Effector memory CD4-positive, alpha-beta T cell (primary cell): ENCODE data around the gene FGD3.

Experiments
- DNase-seq, 3 donors: peaks; one replicate each; pipeline ENCODE4 v3.0.0-alpha.2; 2020
- H3K27ac ChIP-seq: 2 replicates; pipeline ENCODE4 v1.7.0; 2013; ENCODE audit warnings: mild to moderate bottlenecking, low read length, moderate library complexity; ENCODE audit not compliant: insufficient read depth, poor library complexity, severe bottlenecking
- H3K27me3 ChIP-seq: replicated peaks from 2 replicates; pipeline ENCODE4 v1.7.0; 2013; ENCODE audit warnings: mild to moderate bottlenecking, low read length; ENCODE audit not compliant: insufficient read depth, control insufficient read depth, poor library complexity, severe bottlenecking
- H3K36me3 ChIP-seq: 2 replicates; pipeline ENCODE4 v1.7.0; 2013; ENCODE audit warnings: mild to moderate bottlenecking, low read length, moderate library complexity; ENCODE audit not compliant: control insufficient read depth, insufficient read depth
- H3K4me1 ChIP-seq: 2 replicates; pipeline ENCODE4 v1.7.0; 2013; ENCODE audit warnings: low read length, mild to moderate bottlenecking; ENCODE audit not compliant: control insufficient read depth, insufficient read depth, poor library complexity, severe bottlenecking
- H3K4me3 ChIP-seq: 2 replicates; pipeline ENCODE4 v1.7.0; 2013; ENCODE audit warnings: low read length, low read depth, mild to moderate bottlenecking; ENCODE audit not compliant: insufficient read depth, poor library complexity, severe bottlenecking
- H3K9me3 ChIP-seq: 2 replicates; pipeline ENCODE4 v1.7.0; 2013; ENCODE audit warnings: mild to moderate bottlenecking, low read length, moderate library complexity; ENCODE audit not compliant: control insufficient read depth

The FGD3 gene

DNA sequence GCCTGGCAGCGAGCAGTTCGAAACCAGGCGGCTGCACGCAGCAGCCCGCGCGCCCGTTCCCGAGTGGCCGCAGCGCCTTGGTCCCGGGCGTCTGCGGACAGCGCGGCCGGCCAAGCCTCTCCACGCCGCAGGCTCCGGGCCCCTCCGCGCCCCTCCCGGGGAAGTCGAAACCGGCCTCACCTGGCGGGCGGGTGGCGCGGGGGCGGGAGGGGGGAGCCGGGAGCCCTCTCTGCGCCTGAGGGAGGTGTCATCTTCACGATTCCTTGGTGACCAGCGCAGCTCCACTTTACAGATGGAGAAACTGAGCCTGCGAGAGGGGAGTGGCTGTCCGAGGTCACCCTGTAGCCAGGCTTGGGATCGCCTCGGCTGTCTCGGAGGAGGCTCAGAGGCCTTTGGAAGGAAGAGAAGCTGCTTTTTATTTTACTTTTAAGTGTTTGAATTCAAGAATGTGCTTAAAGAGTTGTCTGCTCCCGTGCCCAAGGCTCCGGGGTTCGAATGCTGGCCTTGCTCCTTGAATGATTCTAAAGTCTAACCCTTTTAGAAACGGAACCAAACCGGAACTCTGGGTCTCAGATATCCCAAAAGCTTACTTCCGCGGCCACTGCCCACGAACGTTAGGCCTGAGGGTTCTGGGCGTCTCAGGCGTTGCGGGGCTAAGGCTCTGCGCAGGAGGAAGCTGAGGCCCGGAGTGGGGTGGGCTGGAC lies 111.8 kb downstream of the FGD3 start:
- H3K4me1 ChIP-seq, result peaks cover 60% of the 10 kb centered on the region
- H3K27me3 ChIP-seq, result no peaks in the 10 kb centered on the region
- H3K9me3 ChIP-seq, result no peaks in the 10 kb centered on the region
- H3K36me3 ChIP-seq, result no peaks in the 10 kb centered on the region
- peak overlapping the region; percentile 89 for H3K27ac ChIP-seq
- H3K4me3 ChIP-seq, result peak overlapping the region; percentile 66
- peak in 1 of 3 donors; percentile 15 for DNase-seq

DNA sequence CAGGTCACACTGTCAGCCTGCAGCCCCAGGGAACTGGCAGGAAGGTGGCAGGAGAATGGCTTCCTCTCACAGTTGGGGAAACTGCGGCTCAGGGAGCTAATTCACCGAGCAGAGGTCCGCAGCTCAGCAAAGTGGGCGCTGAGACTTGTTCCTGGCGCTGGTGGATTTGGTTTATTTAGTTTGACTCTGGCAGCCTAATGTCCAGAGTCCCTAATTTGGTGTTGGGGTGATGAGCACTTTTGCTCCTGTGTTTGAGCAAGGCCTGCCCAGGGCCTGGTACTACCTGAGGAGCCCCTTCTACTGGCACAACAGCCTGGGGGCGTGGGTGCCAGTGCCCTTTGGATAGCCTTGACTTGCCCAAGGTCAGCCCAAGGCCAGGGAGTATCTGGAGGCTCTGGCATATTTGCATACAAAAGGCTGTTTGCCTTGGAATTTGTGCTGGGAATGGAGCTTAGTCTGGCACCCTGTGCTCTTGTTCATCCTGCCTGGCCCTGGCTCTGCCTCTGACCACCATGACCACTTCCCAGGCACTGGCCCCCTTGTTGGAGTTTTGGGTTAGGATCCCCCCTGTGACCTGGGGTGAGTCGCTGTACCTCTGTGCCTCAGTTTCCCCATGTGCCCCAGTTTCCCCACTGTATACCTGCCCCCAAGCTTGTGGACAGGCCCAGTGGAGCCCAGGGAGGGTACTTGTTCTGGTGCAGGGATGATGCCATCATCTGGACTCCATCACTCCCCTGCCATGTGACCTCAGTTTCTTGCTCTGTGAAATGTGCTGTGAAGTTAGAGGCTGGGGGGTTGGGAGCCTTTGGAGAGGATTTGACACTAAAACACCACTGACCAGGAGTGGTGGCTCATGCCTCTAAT lies 112.6 kb downstream of the FGD3 start:
- Histone ChIP-seq H3K27ac (peak overlapping the region; percentile 89), H3K27me3 (no peaks in the 10 kb centered on the region), H3K4me1 (peaks cover 65% of the 10 kb centered on the region), H3K36me3 (peaks cover 4% of the 10 kb centered on the region), H3K9me3 (no peaks in the 10 kb centered on the region), H3K4me3 (peak overlapping the region; percentile 66)
- no peak for DNase-seq

DNA sequence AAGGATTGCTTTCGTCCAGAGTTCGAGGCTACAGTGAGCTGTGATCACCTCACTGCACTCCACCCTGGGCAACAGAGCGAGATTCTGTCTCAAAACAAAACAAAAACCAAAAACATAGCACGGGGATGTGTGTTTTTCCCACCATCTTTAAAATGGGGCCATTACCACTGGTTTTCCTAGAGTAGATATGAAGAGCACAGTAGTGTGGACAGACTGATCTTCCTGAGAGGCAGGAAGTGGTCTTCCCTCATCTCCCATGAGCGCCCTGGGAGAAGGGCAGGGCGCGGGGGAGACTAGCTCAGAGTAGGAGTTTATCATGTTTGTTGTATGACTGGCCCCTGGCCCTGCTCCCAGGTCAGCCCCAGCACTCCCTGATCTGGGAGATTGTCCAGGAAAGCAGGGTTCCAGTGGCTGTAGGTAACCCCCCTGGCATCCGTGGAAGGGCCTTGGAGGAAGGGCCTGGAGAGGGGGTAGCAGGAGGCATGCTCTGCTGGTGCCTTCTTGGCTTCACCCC lies 113.5 kb downstream of the FGD3 start:
- Histone ChIP-seq H3K4me3 (peak overlapping the region; percentile 66), H3K4me1 (peaks cover 74% of the 10 kb centered on the region), H3K27ac (peak overlapping the region; percentile 89), H3K27me3 (no peaks in the 10 kb centered on the region), H3K36me3 (peaks cover 12% of the 10 kb centered on the region), H3K9me3 (no peaks in the 10 kb centered on the region)
- DNase-seq, result no peak

DNA sequence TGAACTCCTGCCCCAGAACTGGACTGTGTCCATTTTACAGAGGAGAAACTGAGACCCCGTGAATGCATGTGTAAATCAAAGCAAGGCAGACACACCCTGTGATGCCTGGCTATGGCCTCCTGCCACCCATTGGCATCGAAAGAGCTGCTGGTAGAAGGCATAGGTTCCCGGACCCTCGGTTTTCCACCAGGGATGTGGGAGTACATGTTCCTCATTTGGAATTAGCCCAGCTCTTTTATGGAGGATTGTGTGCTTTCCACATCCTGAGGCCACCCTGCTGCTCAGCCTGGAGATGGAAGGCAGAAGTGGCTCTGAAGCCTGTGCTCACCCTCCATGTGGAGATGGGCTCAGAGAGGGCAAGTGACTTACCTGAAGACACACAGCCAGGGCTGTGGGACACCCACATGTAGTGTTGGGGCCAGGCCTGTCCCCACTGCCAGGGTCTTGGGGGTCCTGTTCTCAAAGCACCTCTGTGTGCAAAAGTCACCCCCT lies 114.0 kb downstream of the FGD3 start:
- H3K9me3 ChIP-seq, result no peaks in the 10 kb centered on the region
- peak overlapping the region; percentile 89 for H3K27ac ChIP-seq
- H3K36me3 ChIP-seq, result peaks cover 14% of the 10 kb centered on the region
- H3K27me3 ChIP-seq, result no peaks in the 10 kb centered on the region
- H3K4me1 ChIP-seq, result peaks cover 75% of the 10 kb centered on the region
- no peak for DNase-seq
- H3K4me3 ChIP-seq, result peak overlapping the region; percentile 66

DNA sequence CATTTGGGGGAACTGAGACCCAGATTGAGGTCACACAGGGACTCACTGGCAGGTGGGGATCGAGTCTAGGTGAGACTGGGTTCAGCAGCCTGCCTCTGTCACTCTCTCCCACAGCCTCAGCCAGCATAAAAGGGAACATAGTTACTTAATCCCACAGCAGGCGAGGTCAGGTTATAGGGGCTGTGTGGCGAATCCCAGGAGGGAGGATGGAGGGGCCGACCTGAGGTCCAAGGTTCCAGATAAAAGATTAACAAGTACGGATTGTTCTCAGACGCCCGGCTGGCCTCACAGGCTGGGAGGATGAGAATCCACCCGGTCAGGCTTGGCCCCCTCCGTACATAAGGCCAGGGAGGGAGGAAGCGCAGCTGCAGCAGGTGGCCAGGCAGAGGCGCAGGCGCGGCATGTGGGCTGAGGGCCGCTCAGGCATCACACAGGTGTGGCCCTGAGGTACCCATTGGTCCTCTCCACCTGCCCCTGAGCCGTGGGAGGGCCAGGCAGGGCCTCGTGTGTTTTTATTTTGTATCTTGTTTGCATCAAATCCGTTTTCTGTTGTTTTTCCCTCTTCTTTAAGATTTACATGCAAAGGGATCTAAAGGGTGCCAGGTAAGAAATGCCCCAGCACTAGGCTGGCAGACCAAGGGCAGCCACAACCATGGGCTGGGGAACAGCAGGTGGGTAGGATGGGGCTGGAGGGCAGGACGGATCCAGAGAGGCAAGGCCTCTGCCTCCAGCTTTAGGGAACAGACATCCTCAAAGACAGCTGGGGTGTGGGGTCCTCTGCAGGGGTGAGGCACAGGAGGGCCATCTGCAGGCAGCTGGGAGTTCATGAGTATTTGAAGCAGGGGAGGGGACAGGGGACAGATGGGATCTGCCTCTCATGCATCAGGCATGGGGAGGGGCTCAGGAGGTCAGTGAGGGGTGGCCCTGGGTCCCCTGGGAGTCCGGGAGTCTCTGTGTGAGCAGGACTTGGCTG lies 114.8 kb downstream of the FGD3 start:
- peak overlapping the region; percentile 89 for H3K27ac ChIP-seq
- peaks cover 14% of the 10 kb centered on the region for H3K36me3 ChIP-seq
- H3K9me3 ChIP-seq, result no peaks in the 10 kb centered on the region
- DNase-seq, result no peak
- H3K4me1 ChIP-seq, result peaks cover 75% of the 10 kb centered on the region
- no peaks in the 10 kb centered on the region for H3K27me3 ChIP-seq
- H3K4me3 ChIP-seq, result peak overlapping the region; percentile 66

DNA sequence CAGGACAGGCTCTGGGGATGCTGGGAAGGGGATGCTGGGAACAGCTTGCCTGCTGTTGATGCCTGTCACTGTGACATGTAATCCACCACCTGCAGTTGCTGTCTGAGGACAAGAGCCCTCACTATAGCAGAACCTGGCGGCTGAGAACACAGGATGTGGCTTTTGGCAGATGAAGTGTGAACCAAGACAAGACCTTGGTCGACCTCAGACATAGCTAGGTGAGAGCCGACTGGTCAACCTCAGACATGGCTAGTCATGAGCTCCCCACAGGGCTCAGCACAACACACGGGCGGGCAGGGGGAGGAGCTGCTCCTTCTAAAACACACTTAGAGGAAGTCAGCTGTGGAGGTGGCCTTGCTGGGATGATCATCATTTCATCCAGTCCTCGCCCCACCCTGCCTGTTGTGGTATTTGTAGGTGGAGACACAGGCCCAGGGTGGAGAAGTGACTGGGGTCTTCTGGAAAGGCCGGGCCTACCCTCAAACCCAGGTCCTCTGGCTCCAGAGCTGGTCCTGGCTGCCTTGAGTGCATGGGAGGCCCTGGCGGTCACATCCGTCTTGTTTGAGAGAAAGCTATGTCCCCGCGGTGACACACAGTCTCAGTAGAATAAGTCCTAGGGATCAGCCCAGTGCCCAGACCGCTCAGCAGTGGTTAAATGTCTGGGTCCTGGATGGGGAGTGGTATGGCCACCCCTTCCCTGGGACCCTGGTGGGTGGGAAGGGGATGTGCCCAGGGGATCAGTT lies 117.2 kb downstream of the FGD3 start:
- Histone ChIP-seq H3K9me3 (no peaks in the 10 kb centered on the region), H3K27ac (peak overlapping the region; percentile 89), H3K27me3 (no peaks in the 10 kb centered on the region), H3K4me3 (peak overlapping the region; percentile 16), H3K4me1 (peaks cover 61% of the 10 kb centered on the region), H3K36me3 (peaks cover 21% of the 10 kb centered on the region)
- DNase-seq, result peak; percentile 82 to 87 (median 84)

DNA sequence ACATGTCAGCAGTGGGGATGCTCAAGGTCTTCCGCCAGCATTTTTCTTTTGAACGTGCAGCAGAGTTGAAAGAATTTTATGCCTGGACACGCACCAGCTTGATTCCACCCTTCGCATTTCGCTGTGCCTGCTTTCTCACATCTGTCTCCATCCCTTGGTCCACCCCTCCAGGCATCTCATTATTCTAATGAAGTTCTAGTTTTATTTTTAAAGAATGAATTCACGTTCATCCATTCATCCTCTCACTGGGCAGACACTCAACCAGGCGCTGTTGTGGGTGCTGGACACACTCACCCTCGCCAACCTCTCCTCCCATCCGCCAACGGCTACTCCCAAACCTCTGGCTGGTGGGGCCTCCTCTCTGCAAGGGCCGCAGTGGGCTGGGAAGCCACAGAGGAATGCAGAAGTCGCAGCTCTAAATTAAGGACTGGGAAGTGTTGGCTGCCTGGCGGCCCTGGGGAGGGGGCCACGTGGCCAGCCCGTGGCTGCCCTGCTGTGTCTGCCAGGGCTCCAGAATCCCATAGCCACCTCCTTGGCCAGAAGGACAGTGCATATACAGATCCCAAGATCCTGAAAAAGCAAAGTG lies 117.9 kb downstream of the FGD3 start:
- Histone ChIP-seq H3K27me3 (no peaks in the 10 kb centered on the region), H3K4me3 (peak overlapping the region; percentile 16), H3K4me1 (peaks cover 56% of the 10 kb centered on the region), H3K27ac (peak overlapping the region; percentile 89), H3K36me3 (peaks cover 24% of the 10 kb centered on the region), H3K9me3 (no peaks in the 10 kb centered on the region)
- DNase-seq, result no peak

DNA sequence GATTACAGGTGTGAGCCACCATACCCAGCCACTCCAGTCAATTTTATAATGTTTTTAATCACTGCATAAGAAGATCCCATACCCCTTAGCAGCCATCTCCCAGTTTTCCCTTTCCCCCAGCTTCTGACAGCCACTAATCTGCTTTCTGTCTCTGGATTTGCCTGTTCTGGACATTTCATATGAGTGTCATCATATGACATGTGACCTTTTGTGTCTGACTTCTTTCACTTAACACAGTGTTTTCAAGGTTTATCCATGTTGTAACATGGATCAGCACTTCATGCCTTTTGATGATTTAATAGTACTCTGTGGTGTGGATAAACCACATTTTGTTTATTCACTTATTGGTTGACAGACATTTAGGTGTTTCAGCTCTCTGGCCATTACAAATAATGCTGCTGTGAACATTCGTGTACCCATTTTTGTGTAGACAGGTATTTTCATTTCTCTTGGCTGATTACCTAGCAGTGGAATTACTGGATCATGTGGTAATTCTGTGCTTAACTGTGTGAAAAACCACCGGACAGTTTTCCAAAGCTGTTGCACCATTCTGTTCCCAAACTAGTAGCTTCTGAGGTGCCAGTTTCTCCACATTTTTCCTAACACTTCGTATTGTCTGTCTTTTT lies 119.8 kb downstream of the FGD3 start:
- no peaks in the 10 kb centered on the region for H3K27me3 ChIP-seq
- no peak overlapping the region for H3K27ac ChIP-seq
- H3K36me3 ChIP-seq, result peaks cover 32% of the 10 kb centered on the region
- H3K4me3 ChIP-seq, result no peak overlapping the region
- H3K4me1 ChIP-seq, result peaks cover 48% of the 10 kb centered on the region
- no peak for DNase-seq
- no peaks in the 10 kb centered on the region for H3K9me3 ChIP-seq
